Measurements from ENCODE around the gene CCDC187.

The CCDC187 gene

DNA sequence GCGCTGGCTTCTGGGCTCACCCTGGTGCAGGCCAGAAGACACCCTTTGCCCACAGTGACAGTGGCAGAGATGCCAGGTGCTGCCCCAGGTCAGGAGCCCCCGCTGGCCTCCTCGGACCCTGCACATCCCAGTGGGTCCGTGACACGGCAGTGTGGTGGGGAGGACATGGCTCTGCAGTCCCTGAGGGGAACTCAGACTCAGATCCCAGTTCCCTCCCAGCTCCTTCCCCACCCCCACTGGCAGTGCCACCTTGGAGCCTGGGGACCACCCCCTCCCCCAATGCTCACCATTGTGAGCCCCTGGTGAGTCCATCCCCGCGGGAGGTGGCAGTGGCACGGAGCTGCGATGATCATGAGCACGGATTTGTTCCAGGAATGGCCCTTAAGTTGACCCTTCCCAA is 562 bp upstream of the CCDC187 start:
- Mint-ChIP-seq H3K27ac (no peak overlapping the region), H3K4me1 (no peaks in the 10 kb centered on the region), H3K4me3 (no peak overlapping the region), H3K9me3 (no peaks in the 10 kb centered on the region), H3K27me3 (no peaks in the 10 kb centered on the region)
- ATAC-seq (no peak), DNase-seq (no peak)

GRCh38 chr9:136303066-136303824 is 649 bp downstream of the CCDC187 start:
- DNase-seq, result no peak
- no peak overlapping the region for H3K4me3 Mint-ChIP-seq
- no peak for ATAC-seq
- no peaks in the 10 kb centered on the region for H3K9me3 Mint-ChIP-seq
- H3K4me1 Mint-ChIP-seq, result no peaks in the 10 kb centered on the region
- no peak overlapping the region for H3K27ac Mint-ChIP-seq
- no peaks in the 10 kb centered on the region for H3K27me3 Mint-ChIP-seq

DNA sequence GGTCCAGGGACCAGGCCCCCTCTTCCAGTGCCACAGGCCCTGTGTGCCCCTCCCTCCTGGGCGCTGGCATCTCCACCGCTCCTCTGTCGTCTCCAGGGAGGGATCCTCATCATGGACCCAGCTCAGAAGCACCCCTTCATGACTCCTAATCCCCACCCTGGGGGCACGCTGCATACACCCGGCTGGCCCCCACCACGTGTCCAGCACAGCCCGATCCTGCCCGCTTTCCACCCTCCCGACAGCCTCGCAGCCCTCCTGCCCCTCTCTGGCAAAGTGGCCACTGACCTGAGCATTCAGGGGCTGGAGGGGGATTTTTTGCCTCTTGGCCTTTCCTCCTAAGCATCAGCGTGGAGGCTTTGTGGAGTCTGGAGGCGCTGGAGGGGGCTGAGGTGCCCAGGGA is 1.4 kb downstream of the CCDC187 start:
- no peak for ATAC-seq

GRCh38 chr9:136300866-136301265 is 3.0 kb downstream of the CCDC187 start:
- H3K4me3 Mint-ChIP-seq, result no peak overlapping the region
- H3K9me3 Mint-ChIP-seq, result no peaks in the 10 kb centered on the region
- ATAC-seq (no peak), DNase-seq (no peak)
- H3K27ac Mint-ChIP-seq, result no peak overlapping the region
- H3K27me3 Mint-ChIP-seq, result no peaks in the 10 kb centered on the region
- no peaks in the 10 kb centered on the region for H3K4me1 Mint-ChIP-seq

More for the DNA sequence above, 1.4 kb downstream of the CCDC187 start:
- no peaks in the 10 kb centered on the region for H3K9me3 Mint-ChIP-seq
- H3K27ac Mint-ChIP-seq, result no peak overlapping the region
- no peak overlapping the region for H3K4me3 Mint-ChIP-seq
- DNase-seq, result no peak
- H3K27me3 Mint-ChIP-seq, result no peaks in the 10 kb centered on the region
- H3K4me1 Mint-ChIP-seq, result no peaks in the 10 kb centered on the region

GRCh38 chr9:136300016-136300545 is 3.8 kb downstream of the CCDC187 start:
- DNase-seq (no peak), ATAC-seq (no peak)
- H3K4me1 Mint-ChIP-seq, result no peaks in the 10 kb centered on the region
- H3K27me3 Mint-ChIP-seq, result no peaks in the 10 kb centered on the region
- no peak overlapping the region for H3K27ac Mint-ChIP-seq
- no peak overlapping the region for H3K4me3 Mint-ChIP-seq
- H3K9me3 Mint-ChIP-seq, result no peaks in the 10 kb centered on the region

GRCh38 chr9:136299541-136299940 is 4.4 kb downstream of the CCDC187 start:
- H3K4me1 Mint-ChIP-seq, result no peaks in the 10 kb centered on the region
- ATAC-seq, result no peak
- H3K27me3 Mint-ChIP-seq, result no peaks in the 10 kb centered on the region
- DNase-seq, result no peak
- H3K9me3 Mint-ChIP-seq, result no peaks in the 10 kb centered on the region
- H3K27ac Mint-ChIP-seq, result no peak overlapping the region
- H3K4me3 Mint-ChIP-seq, result no peak overlapping the region

GRCh38 chr9:136299116-136299515 is 4.8 kb downstream of the CCDC187 start:
- H3K9me3 Mint-ChIP-seq, result no peaks in the 10 kb centered on the region
- H3K4me3 Mint-ChIP-seq, result no peak overlapping the region
- no peak for ATAC-seq
- no peaks in the 10 kb centered on the region for H3K4me1 Mint-ChIP-seq
- no peak for DNase-seq
- no peak overlapping the region for H3K27ac Mint-ChIP-seq
- H3K27me3 Mint-ChIP-seq, result no peaks in the 10 kb centered on the region

DNA sequence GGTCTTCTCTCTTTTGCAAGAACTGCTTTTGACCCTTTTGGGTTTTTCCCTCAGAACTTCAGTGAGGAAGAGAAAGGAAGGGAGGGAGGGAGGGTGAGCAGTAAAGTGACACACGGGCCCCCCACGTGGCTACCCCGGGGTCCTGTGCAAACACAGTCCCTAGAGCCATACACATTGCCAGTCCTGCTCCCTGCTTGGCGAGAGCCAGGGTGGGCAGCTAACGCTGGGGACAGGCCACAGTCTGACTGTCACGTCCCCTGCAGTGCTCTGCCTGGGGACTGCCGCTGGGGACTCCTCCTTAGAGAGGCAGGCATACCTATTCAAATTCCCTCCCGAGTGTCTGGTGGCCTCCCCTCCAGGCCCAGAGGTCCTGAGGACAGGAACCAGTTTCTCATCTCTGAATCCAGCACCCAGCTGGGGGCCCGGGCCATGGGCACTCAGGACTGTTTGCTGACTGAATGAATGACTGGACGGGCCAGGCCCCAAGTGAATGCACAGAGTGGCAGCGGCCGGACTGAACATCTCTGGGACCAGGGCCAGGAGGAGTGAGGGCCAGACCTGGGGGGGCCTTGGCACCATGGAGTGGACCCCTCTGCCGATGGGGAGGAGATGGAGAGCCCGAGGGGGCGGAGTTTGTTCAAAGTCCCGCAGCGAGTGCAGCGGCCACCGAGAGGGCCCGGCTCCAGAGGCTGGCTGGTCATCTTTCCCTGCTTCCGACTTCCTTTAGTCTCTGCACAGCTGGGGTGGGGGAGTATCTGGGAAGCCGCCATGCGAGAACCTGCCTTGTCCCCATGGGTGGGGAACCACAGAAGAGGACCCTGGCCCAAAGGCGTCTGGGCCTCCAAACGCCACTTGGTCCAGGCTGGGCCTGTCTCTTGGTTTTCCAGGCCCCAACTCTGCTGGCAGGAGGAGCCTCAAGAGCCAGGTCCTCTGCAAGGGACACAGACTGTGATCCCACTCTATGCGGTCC is 5.8 kb downstream of the CCDC187 start:
- no peak for ATAC-seq
- Mint-ChIP-seq H3K27me3 (no peaks in the 10 kb centered on the region), H3K9me3 (no peaks in the 10 kb centered on the region), H3K4me3 (no peak overlapping the region), H3K27ac (no peak overlapping the region), H3K4me1 (no peaks in the 10 kb centered on the region)
- no peak for DNase-seq

DNA sequence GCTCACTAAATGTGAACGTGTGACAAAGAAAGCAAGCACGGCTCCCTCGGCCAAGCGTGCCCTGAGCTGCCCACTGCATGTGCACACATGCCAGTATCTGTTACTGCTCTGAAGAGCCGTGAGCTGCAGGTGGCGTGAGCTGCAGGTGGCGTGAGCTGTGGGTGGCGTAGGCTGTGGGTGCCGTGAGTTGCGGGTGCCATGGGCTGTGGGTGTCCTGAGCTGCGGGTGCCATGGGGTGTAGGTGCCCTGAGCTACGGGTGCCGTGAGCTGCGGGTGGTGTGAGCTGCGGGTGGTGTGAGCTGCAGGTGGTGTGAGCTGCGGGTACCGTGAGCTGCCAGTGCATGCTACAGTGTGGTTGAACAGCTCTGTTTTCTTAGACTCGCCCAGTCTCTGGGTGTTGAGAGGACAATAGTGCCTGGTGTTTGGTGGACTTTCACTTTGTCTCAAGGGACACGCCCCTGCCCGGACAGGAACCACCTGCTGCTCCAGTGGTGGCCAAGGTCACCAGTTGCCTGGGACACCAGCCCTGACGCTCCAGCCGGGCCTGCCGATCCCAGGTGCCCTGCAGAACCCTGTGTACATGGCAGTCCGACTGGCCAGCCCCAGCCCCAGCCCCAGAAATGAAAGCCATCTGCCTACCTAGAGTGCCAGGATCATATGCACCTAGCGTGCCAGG is 6.7 kb downstream of the CCDC187 start:
- no peak for ATAC-seq
- DNase-seq, result no peak
- Mint-ChIP-seq H3K27me3 (no peaks in the 10 kb centered on the region), H3K4me3 (no peak overlapping the region), H3K4me1 (no peaks in the 10 kb centered on the region), H3K9me3 (no peaks in the 10 kb centered on the region), H3K27ac (no peak overlapping the region)

- Mint-ChIP-seq H3K9me3 (no peaks in the 10 kb centered on the region), H3K4me1 (no peaks in the 10 kb centered on the region), H3K4me3 (no peak overlapping the region), H3K27ac (no peak overlapping the region), H3K27me3 (no peaks in the 10 kb centered on the region)
- no peak for DNase-seq
- ATAC-seq, result no peak
These were observed 7.4 kb downstream of the CCDC187 start for GRCh38 chr9:136296434-136297015.

DNA sequence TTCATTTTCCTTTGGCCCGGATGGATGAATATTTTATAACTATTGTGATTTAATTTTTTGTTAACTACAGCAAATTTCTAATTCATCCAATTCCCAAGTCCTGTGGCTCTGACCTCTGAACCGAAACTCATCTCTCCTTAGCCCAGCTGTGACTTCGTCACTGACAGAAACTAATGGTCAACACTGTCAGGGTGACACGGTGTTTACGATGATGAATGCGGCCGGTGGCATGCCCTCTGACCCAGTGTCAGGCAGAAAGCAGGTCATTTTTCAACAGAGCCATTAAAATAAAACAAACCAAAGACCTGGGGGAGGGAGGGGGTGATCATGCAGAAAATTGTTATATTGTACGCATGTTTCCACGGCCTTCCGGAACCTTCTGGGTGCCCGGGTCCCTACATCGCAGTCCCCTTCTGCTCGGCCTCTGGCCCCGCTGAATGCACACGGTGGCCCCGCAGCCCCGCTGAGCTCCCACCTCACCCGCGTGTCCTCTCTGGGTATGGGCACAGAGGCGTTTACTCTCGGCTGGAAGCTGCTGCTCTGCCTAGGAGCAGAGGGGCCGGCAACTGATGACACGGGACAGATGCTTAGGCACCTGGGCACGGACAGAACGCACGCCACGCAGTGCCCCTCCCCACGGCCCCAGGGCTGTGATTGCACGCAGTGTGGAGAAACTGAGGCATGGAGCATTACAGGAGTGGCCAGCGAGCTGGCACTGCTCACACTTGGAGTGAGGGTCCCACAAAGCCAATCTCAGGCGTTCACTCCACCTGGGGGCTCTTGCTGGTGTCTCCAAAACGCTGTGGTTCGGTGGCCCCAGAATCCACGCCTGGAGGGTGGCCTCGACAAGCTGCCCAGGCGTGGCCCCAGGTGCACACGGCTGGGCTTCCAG is 8.1 kb downstream of the CCDC187 start:
- ATAC-seq (no peak), DNase-seq (no peak)
- no peaks in the 10 kb centered on the region for H3K4me1 Mint-ChIP-seq
- H3K27me3 Mint-ChIP-seq, result no peaks in the 10 kb centered on the region
- no peak overlapping the region for H3K4me3 Mint-ChIP-seq
- H3K9me3 Mint-ChIP-seq, result no peaks in the 10 kb centered on the region
- H3K27ac Mint-ChIP-seq, result no peak overlapping the region

DNA sequence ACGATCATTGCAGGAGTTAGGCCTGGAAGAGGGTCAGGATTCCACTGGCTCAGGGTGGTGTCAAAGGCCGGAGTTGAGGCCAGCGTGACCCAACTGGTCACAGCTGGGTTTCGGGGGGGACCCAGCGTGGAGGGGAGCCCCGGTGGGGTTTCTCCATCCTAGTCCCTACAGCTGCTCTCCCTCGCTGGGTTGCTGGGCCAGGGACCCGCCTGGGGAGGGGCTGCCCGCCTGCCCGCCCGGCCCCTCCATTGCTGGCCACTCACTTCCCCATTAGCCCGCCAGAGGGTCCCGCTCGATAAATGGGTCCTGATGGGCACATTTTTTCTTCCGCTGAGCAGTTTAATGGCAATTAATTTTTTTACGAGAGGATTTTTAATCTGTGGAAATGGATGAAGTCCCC is 8.8 kb downstream of the CCDC187 start:
- ATAC-seq (no peak), DNase-seq (no peak)
- no peaks in the 10 kb centered on the region for H3K27me3 Mint-ChIP-seq
- H3K27ac Mint-ChIP-seq, result no peak overlapping the region
- no peak overlapping the region for H3K4me3 Mint-ChIP-seq
- H3K4me1 Mint-ChIP-seq, result no peaks in the 10 kb centered on the region
- no peaks in the 10 kb centered on the region for H3K9me3 Mint-ChIP-seq

DNA sequence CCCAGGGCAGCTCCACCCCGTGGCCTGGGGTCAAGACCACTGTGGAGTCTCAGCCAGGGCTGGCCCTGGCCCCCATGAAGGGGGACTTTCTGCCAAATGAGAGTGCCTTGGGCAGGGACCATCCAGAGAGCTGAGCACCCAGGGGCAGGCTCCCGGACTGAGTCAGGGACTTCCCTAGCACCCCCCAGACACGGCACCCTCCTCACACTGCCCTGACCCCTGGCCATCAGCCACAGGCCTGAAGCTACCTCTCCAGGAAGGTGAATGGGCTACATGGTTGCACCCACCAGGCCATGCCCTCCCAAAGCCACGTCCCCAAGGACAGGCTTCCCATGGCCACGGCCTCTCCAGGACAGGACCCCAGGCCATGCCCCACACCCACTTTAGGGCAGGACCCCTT is 9.5 kb downstream of the CCDC187 start:
- Mint-ChIP-seq H3K9me3 (no peaks in the 10 kb centered on the region), H3K4me3 (no peak overlapping the region), H3K27ac (no peak overlapping the region)

DNA sequence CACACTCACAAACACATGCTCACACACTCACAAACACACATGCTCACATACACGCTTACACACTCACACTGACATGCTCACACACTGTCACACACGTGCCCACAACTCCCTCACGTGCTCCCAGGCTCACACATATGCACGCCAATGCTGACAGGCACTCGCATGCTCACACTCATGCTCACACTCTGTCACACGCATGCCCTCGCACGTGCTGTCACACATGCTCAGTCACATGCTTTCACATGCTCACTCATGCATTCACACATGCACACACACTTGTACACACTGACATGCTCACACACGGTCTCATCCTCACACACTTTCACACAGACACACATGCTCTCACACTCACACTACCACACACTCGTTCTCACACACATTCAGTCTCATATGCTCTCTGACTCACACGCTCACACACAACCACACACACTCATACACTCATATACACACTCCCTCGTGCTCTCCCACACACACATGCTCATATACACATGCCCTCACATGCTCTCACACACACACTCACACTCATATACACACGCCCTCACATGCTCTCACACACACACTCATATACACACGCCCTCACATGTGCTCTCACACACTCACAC is 10.3 kb downstream of the CCDC187 start:
- no peaks in the 10 kb centered on the region for H3K9me3 Mint-ChIP-seq

More for the DNA sequence above, 9.5 kb downstream of the CCDC187 start:
- DNase-seq (no peak), ATAC-seq (no peak)
- no peaks in the 10 kb centered on the region for H3K27me3 Mint-ChIP-seq
- H3K4me1 Mint-ChIP-seq, result no peaks in the 10 kb centered on the region

More for the DNA sequence above, 10.3 kb downstream of the CCDC187 start:
- H3K4me3 Mint-ChIP-seq, result no peak overlapping the region
- no peaks in the 10 kb centered on the region for H3K4me1 Mint-ChIP-seq
- no peak overlapping the region for H3K27ac Mint-ChIP-seq
- ATAC-seq, result no peak
- DNase-seq, result no peak
- no peaks in the 10 kb centered on the region for H3K27me3 Mint-ChIP-seq

Measured in stimulated activated naive CD8-positive, alpha-beta T cell treated with anti-CD3 and anti-CD28 coated beads, Interleukin-15, amount 100 ng/mL, for 72 hours (primary cell).